H9 (cell line): ENCODE measurements around the gene LAIR1. TPM values are rescaled to one million over a fixed set of nuclear protein-coding genes. Genes with fewer than 3 reads are reported as not detected.

ENCODE experiments used
- DNase-seq: peaks from one replicate; pipeline ENCODE4 v3.0.0-alpha.2; 2017
- H2AFZ ChIP-seq: one replicate; pipeline ENCODE4 v1.6.1; 2013; ENCODE audit warnings: mild to moderate bottlenecking, low read length, control low read depth, moderate library complexity
- H2AK5ac ChIP-seq: 2 replicates; pipeline ENCODE4 v1.6.1; 2013; ENCODE audit warnings: low read length, control low read depth, mixed read lengths; ENCODE audit not compliant: insufficient read length
- H2BK120ac ChIP-seq: one replicate; pipeline ENCODE4 v1.6.1; 2013; ENCODE audit warnings: low read depth, mild to moderate bottlenecking, low read length, control low read depth, inconsistent platforms; ENCODE audit not compliant: poor library complexity, severe bottlenecking
- H2BK12ac ChIP-seq: 2 replicates; pipeline ENCODE4 v1.6.1; 2013; ENCODE audit warnings: low read length, control low read depth, mixed read lengths, low read depth; ENCODE audit not compliant: insufficient read length
- H2BK15ac ChIP-seq: 2 replicates; pipeline ENCODE4 v1.6.1; 2013; ENCODE audit warnings: low read depth, low read length, control low read depth
- H2BK20ac ChIP-seq: one replicate; pipeline ENCODE4 v1.6.1; 2013; ENCODE audit warnings: low read depth, mild to moderate bottlenecking, low read length, control low read depth, inconsistent platforms; ENCODE audit not compliant: poor library complexity, severe bottlenecking
- H2BK5ac ChIP-seq: 2 replicates; pipeline ENCODE4 v1.6.1; 2013; ENCODE audit warnings: low read length, control low read depth, mixed read lengths; ENCODE audit not compliant: insufficient read length
- H3K14ac ChIP-seq: 2 replicates; pipeline ENCODE4 v1.6.1; 2013; ENCODE audit warnings: low read length, control low read depth; ENCODE audit not compliant: insufficient read depth
- H3K18ac ChIP-seq: 2 replicates; pipeline ENCODE4 v1.6.1; 2013; ENCODE audit warnings: low read depth, mild to moderate bottlenecking, mixed read lengths, low read length, control low read depth; ENCODE audit not compliant: insufficient read length
- H3K23ac ChIP-seq: 2 replicates; pipeline ENCODE4 v1.6.1; 2013; ENCODE audit warnings: low read length, control low read depth, mixed read lengths, low read depth; ENCODE audit not compliant: insufficient read length
- H3K23me2 ChIP-seq: 2 replicates; pipeline ENCODE4 v1.6.1; 2013; ENCODE audit warnings: low read depth, mild to moderate bottlenecking, mixed read lengths, low read length, control low read depth; ENCODE audit not compliant: insufficient read length, poor library complexity, severe bottlenecking
- H3K27ac ChIP-seq: 2 replicates; pipeline ENCODE4 v1.5.1; 2013; ENCODE audit warnings: low read length, control low read depth, mixed read lengths, low read depth; ENCODE audit not compliant: insufficient read length
- H3K27me3 ChIP-seq: 2 replicates; pipeline ENCODE4 v1.6.1; 2013; ENCODE audit warnings: low read length, control low read depth, inconsistent platforms; ENCODE audit not compliant: insufficient read depth
- H3K4ac ChIP-seq: 2 replicates; pipeline ENCODE4 v1.6.1; 2013; ENCODE audit warnings: low read depth, mild to moderate bottlenecking, control low read depth, inconsistent platforms, low read length, moderate library complexity
- H3K4me1 ChIP-seq: 2 replicates; pipeline ENCODE4 v1.6.1; 2013; ENCODE audit warnings: low read length, control low read depth, inconsistent platforms; ENCODE audit not compliant: insufficient read depth
- H3K4me2 ChIP-seq: 2 replicates; pipeline ENCODE4 v1.6.1; 2013; ENCODE audit warnings: low read length, control low read depth, mixed read lengths; ENCODE audit not compliant: insufficient read length, insufficient read depth
- H3K56ac ChIP-seq: 2 replicates; pipeline ENCODE4 v1.6.1; 2013; ENCODE audit warnings: low read depth, mild to moderate bottlenecking, mixed read lengths, low read length, control low read depth; ENCODE audit not compliant: insufficient read length
- H3K79me1 ChIP-seq: 2 replicates; pipeline ENCODE4 v1.6.1; 2013; ENCODE audit warnings: low read depth, mild to moderate bottlenecking, moderate library complexity, low read length, control low read depth, inconsistent platforms; ENCODE audit not compliant: insufficient read depth, poor library complexity, severe bottlenecking
- H3K79me2 ChIP-seq: 2 replicates; pipeline ENCODE4 v1.6.1; 2013; ENCODE audit warnings: low read length, control low read depth, inconsistent platforms; ENCODE audit not compliant: insufficient read depth
- H3K9ac ChIP-seq: 2 replicates; pipeline ENCODE4 v1.6.1; 2013; ENCODE audit warnings: low read length, control low read depth, mixed read lengths; ENCODE audit not compliant: insufficient read length; ENCODE audit errors: extremely low read depth
- H3K9me3 ChIP-seq: one replicate; pipeline ENCODE4 v1.6.1; 2013; ENCODE audit warnings: low read depth, low read length, inconsistent platforms; ENCODE audit not compliant: control insufficient read depth
- H3T11ph ChIP-seq: one replicate; pipeline ENCODE4 v1.6.1; 2013; ENCODE audit warnings: mild to moderate bottlenecking, low read length, control low read depth, inconsistent platforms
- H4K20me1 ChIP-seq: one replicate; pipeline ENCODE4 v1.6.1; 2013; ENCODE audit not compliant: control insufficient read depth, insufficient read length, insufficient read depth
- H4K5ac ChIP-seq: 2 replicates; pipeline ENCODE4 v1.6.1; 2013; ENCODE audit warnings: low read depth, mild to moderate bottlenecking, mixed read lengths, low read length, control low read depth; ENCODE audit not compliant: insufficient read length
- H4K8ac ChIP-seq: replicated peaks from 2 replicates; pipeline ENCODE4 v1.6.1; 2013; ENCODE audit warnings: low read length, control low read depth, mixed read lengths, low read depth; ENCODE audit not compliant: insufficient read length
- H4K91ac ChIP-seq: 2 replicates; pipeline ENCODE4 v1.6.1; 2013; ENCODE audit warnings: low read depth, mild to moderate bottlenecking, moderate library complexity, mixed read lengths, low read length, control low read depth; ENCODE audit not compliant: insufficient read length
- H3K27ac Mint-ChIP-seq, 3 experiments: 2 replicates in 2 of 3; 3 replicates in 1 of 3; pipeline ENCODE4 v1.8.0; 2020 to 2021; ENCODE audit warnings: mixed read lengths in 3 of 3, mild to moderate bottlenecking in 1 of 3, moderate library complexity in 1 of 3
- H3K27me3 Mint-ChIP-seq: 2 replicates; pipeline ENCODE4 v1.8.0; 2021; ENCODE audit warnings: low read depth, mild to moderate bottlenecking, moderate library complexity, mixed read lengths
- H3K36me3 Mint-ChIP-seq, 3 experiments: 2 replicates in 2 of 3; 3 replicates in 1 of 3; pipeline ENCODE4 v1.8.0; 2020 to 2021; ENCODE audit warnings: low read depth in 3 of 3, mixed read lengths in 3 of 3; ENCODE audit not compliant: insufficient read depth in 1 of 3
- H3K4me1 Mint-ChIP-seq, 2 experiments: 2 replicates each; pipeline ENCODE4 v1.8.0; 2020; ENCODE audit warnings: mixed read lengths in 2 of 2
- H3K4me3 Mint-ChIP-seq, 2 experiments: 2 replicates in 1 of 2; 3 replicates in 1 of 2; pipeline ENCODE4 v1.8.0; 2020 to 2021; ENCODE audit warnings: mild to moderate bottlenecking in 2 of 2, mixed read lengths in 2 of 2, moderate library complexity in 1 of 2
- H3K9me3 Mint-ChIP-seq, 2 experiments: 2 replicates in 1 of 2; 3 replicates in 1 of 2; pipeline ENCODE4 v1.8.0; 2020; ENCODE audit warnings: mild to moderate bottlenecking in 2 of 2, mixed read lengths in 2 of 2, moderate library complexity in 1 of 2
- CTCF ChIP-seq: fragments of 200-600 bp; sonication (generic); conservative IDR thresholded peaks from 3 replicates; pipeline ENCODE4 v1.8.0; 2021; ENCODE audit warnings: antibody characterized with exemption, mild to moderate bottlenecking
- WGBS: extraction: QIAGEN DNeasy Blood & Tissue Kit; methylation state at CpG from one replicate; pipeline ENCODE4 v1.1.7; 2013; ENCODE audit warnings: missing lambda C conversion rate, low lambda C conversion rate, mixed read lengths; ENCODE audit not compliant: insufficient read length; ENCODE audit errors: extremely low coverage; 5-methylcytosine and 5-hydroxymethylcytosine counted together
- total RNA-seq: library from RNA; stranded (reverse); gene quantifications from 2 replicates; pipeline ENCODE4 v1.2.1, GENCODE V29; 2021

Gene LAIR1
- total RNA-seq, 1 experiment from 2014 or later, result not detected

- H4K20me1 ChIP-seq, result no peaks in the 10 kb centered on the region
- H3T11ph ChIP-seq, result no peak overlapping the region
- H3K27me3 ChIP-seq, result peaks cover 2% of the 10 kb centered on the region; the same call in 1 of the 2 replicates
- Mint-ChIP-seq H3K27me3 (peaks cover 63% of the 10 kb centered on the region), H3K27ac (no peak overlapping the region), H3K9me3 (peaks cover 2 to 30% of the 10 kb centered on the region in 2 experiments; a peak in 1 of 5 replicates), H3K36me3 (no peaks in the 10 kb centered on the region), H3K4me1 (peaks cover 16 to 20% of the 10 kb centered on the region in 2 experiments), H3K4me3 (no peak overlapping the region; a peak in 1 of 5 replicates)
- no peak overlapping the region for H3K56ac ChIP-seq
- no peaks in the 10 kb centered on the region for H3K23me2 ChIP-seq
- H2AK5ac ChIP-seq, result no peak overlapping the region
- H3K18ac ChIP-seq, result no peak overlapping the region
- H3K27ac ChIP-seq, result no peak overlapping the region
- no peak overlapping the region for H3K14ac ChIP-seq
- no peak overlapping the region for H2AFZ ChIP-seq
- no peak overlapping the region for H4K91ac ChIP-seq
- no peak overlapping the region for H2BK12ac ChIP-seq
- peak; percentile 52 for DNase-seq
- peak; percentile 48; the same call in 2 of the 3 replicates for TF ChIP-seq CTCF
- no peak overlapping the region for H2BK120ac ChIP-seq
- H3K23ac ChIP-seq, result no peak overlapping the region
- peak overlapping the region; percentile 20 for H3K4me2 ChIP-seq
- no peaks in the 10 kb centered on the region for H3K4me1 ChIP-seq
- no peak overlapping the region for H2BK15ac ChIP-seq
- H3K79me1 ChIP-seq, result no peaks in the 10 kb centered on the region
- H4K8ac ChIP-seq, result no peak overlapping the region
- no peak overlapping the region for H2BK5ac ChIP-seq
- no peak overlapping the region for H3K4ac ChIP-seq
- WGBS, result no CpG with 5 or more reads among the region's 4 CpGs
- H4K5ac ChIP-seq, result no peak overlapping the region
- no peaks in the 10 kb centered on the region for H3K79me2 ChIP-seq
- no peaks in the 10 kb centered on the region for H3K9me3 ChIP-seq
- H2BK20ac ChIP-seq, result no peak overlapping the region
- H3K9ac ChIP-seq, result no peak overlapping the region
These were observed 26.9 kb upstream of the LAIR1 start for GRCh38 chr19:54391589-54392061.
